CD8-positive, alpha-beta memory T cell (primary cell): ENCODE results near the gene DISP2. TPM values are rescaled to one million over a fixed set of nuclear protein-coding genes. Genes with fewer than 3 reads are reported as not detected.

Source experiments
- CTCF ChIA-PET: fragments of 350-600 bp; sonication (Branson Sonifier 250); formaldehyde crosslinking; loops from one replicate; lab custom pipeline; 2021; ENCODE audit warnings: antibody characterized with exemption; lab: Charles Lee
- POLR2A ChIA-PET: fragments of 350-600 bp; sonication (Branson Sonifier 250); formaldehyde crosslinking; loops from one replicate; lab custom pipeline; 2021; ENCODE audit warnings: antibody characterized with exemption; lab: Charles Lee
- DNase-seq, 5 donors: peaks; one replicate each; pipeline versions ENCODE4 v3.0.0 to v3.0.0-alpha.2; 2020 to 2022; ENCODE audit warnings: mixed read lengths in 1 of 5
- H3K27ac ChIP-seq: one replicate; pipeline ENCODE4 v1.7.0; 2013; ENCODE audit warnings: low read depth, mild to moderate bottlenecking, low read length, moderate library complexity
- H3K27me3 ChIP-seq: 2 replicates; pipeline ENCODE4 v1.7.0; 2013; ENCODE audit warnings: low read length, mild to moderate bottlenecking; ENCODE audit not compliant: insufficient read depth, poor library complexity, severe bottlenecking
- H3K36me3 ChIP-seq: 2 replicates; pipeline ENCODE4 v1.7.0; 2013; ENCODE audit warnings: mild to moderate bottlenecking, low read length, moderate library complexity; ENCODE audit not compliant: insufficient read depth
- H3K4me1 ChIP-seq: 2 replicates; pipeline ENCODE4 v1.7.0; 2013; ENCODE audit warnings: mild to moderate bottlenecking, low read length, moderate library complexity; ENCODE audit not compliant: insufficient read depth
- H3K4me3 ChIP-seq: 2 replicates; pipeline ENCODE4 v1.7.0; 2013; ENCODE audit warnings: mild to moderate bottlenecking, low read length
- H3K9me3 ChIP-seq: 2 replicates; pipeline ENCODE4 v1.7.0; 2013; ENCODE audit warnings: mild to moderate bottlenecking, low read length
- H3K27ac Mint-ChIP-seq, 8 donors: one replicate each; pipeline ENCODE4 v1.8.0; 2020 to 2021; ENCODE audit warnings: mixed read lengths in 8 of 8, mild to moderate bottlenecking in 6 of 8, inconsistent platforms in 3 of 8, moderate library complexity in 3 of 8
- H3K27me3 Mint-ChIP-seq, 2 donors: one replicate each; pipeline ENCODE4 v1.8.0; 2020 to 2021; ENCODE audit warnings: mixed read lengths in 2 of 2, mild to moderate bottlenecking in 1 of 2, moderate library complexity in 1 of 2
- H3K36me3 Mint-ChIP-seq, 3 donors: one replicate each; pipeline ENCODE4 v1.8.0; 2020 to 2021; ENCODE audit warnings: mixed read lengths in 3 of 3, inconsistent platforms in 1 of 3, mild to moderate bottlenecking in 1 of 3
- H3K4me1 Mint-ChIP-seq, 3 donors: one replicate each; pipeline ENCODE4 v1.8.0; 2020 to 2021; ENCODE audit warnings: mixed read lengths in 3 of 3, inconsistent platforms in 1 of 3, mild to moderate bottlenecking in 1 of 3
- H3K4me3 Mint-ChIP-seq, 7 donors: one replicate each; pipeline ENCODE4 v1.8.0; 2020 to 2021; ENCODE audit warnings: mixed read lengths in 7 of 7, mild to moderate bottlenecking in 6 of 7, moderate library complexity in 4 of 7, inconsistent platforms in 2 of 7
- H3K9me3 Mint-ChIP-seq, 5 donors: one replicate each; pipeline ENCODE4 v1.8.0; 2020 to 2022; ENCODE audit warnings: mixed read lengths in 5 of 5, mild to moderate bottlenecking in 3 of 5, moderate library complexity in 2 of 5, inconsistent platforms in 1 of 5
- polyA plus RNA-seq: library from polyadenylated mRNA; unstranded; fragments of 300-500 nt; fragmentation: Illumina TruSeq; gene quantifications from one replicate; pipeline ENCODE4 v1.2.3, GENCODE V29; 2021
- total RNA-seq, 2 experiments: library from RNA; stranded (reverse); gene quantifications; one replicate each; pipeline ENCODE4 v1.2.3, GENCODE V29; 2021

DISP2 gene
- total and polyA plus RNA-seq, 3 experiments from 2014 or later = 0.18 to 1.1 (median 1.1) TPM

DNA sequence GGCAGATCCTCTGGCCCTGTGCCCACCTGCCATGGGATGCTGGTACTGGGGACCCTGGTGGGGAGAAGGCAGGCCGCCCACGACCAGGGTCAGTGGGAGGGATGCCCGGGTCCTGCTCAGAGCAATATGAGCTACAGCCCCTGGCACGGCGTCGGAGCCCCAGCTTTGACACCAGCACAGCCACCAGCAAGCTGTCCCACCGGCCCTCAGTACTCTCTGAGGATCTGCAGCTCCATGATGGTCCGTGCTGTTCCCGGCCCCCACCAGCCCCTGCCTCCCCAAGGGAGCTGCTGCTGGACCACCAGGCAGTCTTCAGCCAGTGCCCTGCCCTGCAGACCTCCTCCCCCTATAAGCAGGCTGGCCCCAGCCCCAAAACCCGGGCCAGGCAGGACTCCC, 11.5 kb downstream of the DISP2 start:
- H3K27ac ChIP-seq = no peak overlapping the region
- no peak for DNase-seq
- peak overlapping the region in 3 of 7 donors; percentile 48 to 79 (median 74) for H3K4me3 Mint-ChIP-seq
- POLR2A ChIA-PET = interaction anchor here (1.3 kb wide), 1 partner anchor 36 kb away, joined by 3 read pairs; the partner anchor contains the start of gene IVD
- no peaks in the 10 kb centered on the region for H3K36me3 ChIP-seq
- no peaks in the 10 kb centered on the region for H3K9me3 Mint-ChIP-seq
- CTCF ChIA-PET = interaction anchor here (0.9 to 3.6 kb wide), 13 partner anchors 9 to 90 kb away, joined by 3 to 41 read pairs (median 7); partner anchors contain the start of genes ANKRD63, CCDC9B, IVD and KNSTRN
- H3K4me3 ChIP-seq = no peak overlapping the region
- no peaks in the 10 kb centered on the region for H3K27me3 ChIP-seq
- peaks cover 29% of the 10 kb centered on the region for H3K4me1 ChIP-seq
- peaks cover 23 to 31% (median 31%) of the 10 kb centered on the region in 3 donors for H3K4me1 Mint-ChIP-seq
- H3K27me3 Mint-ChIP-seq = peaks cover 0 to 1% of the 10 kb centered on the region in 2 donors
- H3K9me3 ChIP-seq = no peaks in the 10 kb centered on the region
- H3K36me3 Mint-ChIP-seq = no peaks in the 10 kb centered on the region
- H3K27ac Mint-ChIP-seq = peak overlapping the region in 2 of 8 donors; percentile 72 to 84

DNA sequence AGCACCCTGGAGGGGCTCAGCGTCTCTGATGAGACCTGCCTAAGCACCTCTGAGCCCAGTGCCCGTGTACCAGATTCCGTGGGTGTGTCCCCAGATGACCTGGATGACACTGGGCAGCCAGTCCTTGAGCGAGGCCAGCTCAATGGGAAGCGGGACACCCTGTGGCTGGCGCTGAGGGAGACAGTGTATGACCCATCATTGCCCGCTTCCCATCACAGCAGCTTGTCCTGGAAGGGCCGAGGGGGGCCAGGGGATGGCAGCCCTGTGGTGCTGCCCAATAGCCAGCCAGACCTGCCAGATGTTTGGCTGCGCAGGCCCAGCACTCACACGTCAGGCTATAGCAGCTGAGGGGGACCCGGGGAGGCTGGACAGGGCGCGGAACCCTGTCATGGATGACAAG, 12.0 kb downstream of the DISP2 start:
- Mint-ChIP-seq H3K4me3 (no peak overlapping the region), H3K9me3 (no peaks in the 10 kb centered on the region), H3K27me3 (peaks cover 0 to 1% of the 10 kb centered on the region in 2 donors), H3K27ac (no peak overlapping the region), H3K4me1 (peaks cover 23 to 31% (median 31%) of the 10 kb centered on the region in 3 donors), H3K36me3 (no peaks in the 10 kb centered on the region)
- ChIA-PET POLR2A (no interaction called here), CTCF (interaction anchor here (0.9 to 3.6 kb wide), 8 partner anchors 13 to 91 kb away, joined by 3 to 41 read pairs (median 11); partner anchors contain the start of genes ANKRD63, CCDC9B, KNSTRN and PLCB2)
- no peak for DNase-seq
- H3K27ac ChIP-seq = no peak overlapping the region
- H3K36me3 ChIP-seq = no peaks in the 10 kb centered on the region
- no peaks in the 10 kb centered on the region for H3K9me3 ChIP-seq
- H3K27me3 ChIP-seq = no peaks in the 10 kb centered on the region
- H3K4me1 ChIP-seq = peaks cover 29% of the 10 kb centered on the region
- no peak overlapping the region for H3K4me3 ChIP-seq

DNA sequence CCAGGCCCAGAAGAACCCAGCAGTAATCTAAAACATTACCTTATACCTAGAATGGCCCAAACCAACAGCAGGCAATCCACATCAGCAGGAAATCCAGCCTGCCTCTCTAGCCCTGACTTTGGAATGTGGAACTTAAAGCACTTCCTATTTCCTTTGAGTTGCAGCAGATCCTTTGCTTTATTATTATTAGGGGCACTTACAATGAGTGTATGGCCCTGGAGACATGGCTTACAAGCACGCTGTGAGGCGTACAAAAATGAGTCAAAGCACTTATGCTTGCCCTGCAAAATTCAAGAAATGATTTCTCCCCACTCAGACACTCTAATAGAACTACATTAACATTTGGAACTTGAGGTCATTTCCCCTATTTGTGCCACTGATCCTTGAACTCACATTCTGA, 15.0 kb downstream of the DISP2 start:
- H3K4me3 ChIP-seq = no peak overlapping the region
- no peak for DNase-seq
- no peak overlapping the region for H3K27ac Mint-ChIP-seq
- no peaks in the 10 kb centered on the region for H3K27me3 ChIP-seq
- peaks cover 4% of the 10 kb centered on the region for H3K4me1 ChIP-seq
- H3K36me3 Mint-ChIP-seq = no peaks in the 10 kb centered on the region
- H3K27me3 Mint-ChIP-seq = peaks cover 0 to 1% of the 10 kb centered on the region in 2 donors
- H3K36me3 ChIP-seq = no peaks in the 10 kb centered on the region
- H3K27ac ChIP-seq = no peak overlapping the region
- H3K4me1 Mint-ChIP-seq = peaks cover 1 to 6% (median 5%) of the 10 kb centered on the region in 3 donors
- ChIA-PET POLR2A (no interaction called here), CTCF (interaction anchor here (1.4 kb wide), 1 partner anchor 8 kb away, joined by 4 read pairs; no protein-coding TSS in a partner anchor)
- no peaks in the 10 kb centered on the region for H3K9me3 Mint-ChIP-seq
- no peak overlapping the region for H3K4me3 Mint-ChIP-seq
- no peaks in the 10 kb centered on the region for H3K9me3 ChIP-seq

DNA sequence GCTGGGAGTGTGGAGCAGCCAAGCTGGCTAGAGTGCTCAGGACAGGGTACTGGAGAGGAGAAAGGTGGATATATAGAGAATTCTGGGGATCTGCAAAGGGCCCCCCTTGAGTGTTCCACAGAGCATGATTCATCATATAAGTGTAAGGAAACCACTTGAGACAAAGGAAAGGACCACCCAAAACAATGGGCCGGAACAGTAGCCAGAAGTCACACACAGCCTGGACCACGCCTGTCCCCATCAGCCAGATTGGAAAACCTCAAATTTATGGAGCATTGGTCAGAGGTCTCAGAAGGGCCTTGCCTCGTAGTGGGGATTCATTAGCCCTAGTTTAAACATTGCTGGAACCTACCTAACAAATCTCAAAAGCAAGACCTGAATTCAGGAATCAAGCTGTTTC, 19.6 kb downstream of the DISP2 start:
- H3K4me1 Mint-ChIP-seq = peaks cover 2 to 4% (median 2%) of the 10 kb centered on the region in 3 donors
- H3K36me3 ChIP-seq = no peaks in the 10 kb centered on the region
- H3K9me3 ChIP-seq = no peaks in the 10 kb centered on the region
- H3K27me3 ChIP-seq = no peaks in the 10 kb centered on the region
- CTCF ChIA-PET = interaction anchor here (2.1 to 4.0 kb wide), 2 partner anchors 9 to 33 kb away, joined by 7 to 16 read pairs; no protein-coding TSS in a partner anchor
- peaks cover 4% of the 10 kb centered on the region for H3K4me1 ChIP-seq
- no peaks in the 10 kb centered on the region for H3K27me3 Mint-ChIP-seq
- peak overlapping the region in 1 of 8 donors; percentile 55 for H3K27ac Mint-ChIP-seq
- no peak overlapping the region for H3K4me3 ChIP-seq
- H3K27ac ChIP-seq = no peak overlapping the region
- no peaks in the 10 kb centered on the region for H3K9me3 Mint-ChIP-seq
- no peak overlapping the region for H3K4me3 Mint-ChIP-seq
- POLR2A ChIA-PET = no interaction called here
- peaks cover 0 to 1% (median 0%) of the 10 kb centered on the region in 3 donors for H3K36me3 Mint-ChIP-seq
- no peak for DNase-seq

DNA sequence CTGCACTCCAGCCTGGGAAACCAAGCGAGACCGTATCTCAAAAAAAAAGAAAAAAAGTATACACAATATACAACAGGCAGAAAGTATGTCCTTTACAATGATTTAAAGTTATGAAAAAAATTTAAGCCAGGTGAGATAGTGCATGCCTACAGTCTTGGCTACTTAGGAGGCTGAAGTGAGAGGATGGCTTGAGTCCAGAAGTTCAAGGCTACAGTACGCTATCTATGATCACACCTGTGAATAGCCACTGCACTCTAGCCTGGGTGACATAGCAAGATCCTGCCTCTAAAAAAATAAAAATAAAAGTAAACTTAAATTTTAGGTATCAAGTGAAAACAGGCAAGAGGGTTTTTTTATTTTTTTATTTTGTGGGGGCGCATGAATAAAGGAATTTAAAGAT, 21.4 kb downstream of the DISP2 start:
- Histone ChIP-seq H3K27me3 (no peaks in the 10 kb centered on the region), H3K9me3 (no peaks in the 10 kb centered on the region), H3K4me3 (no peak overlapping the region), H3K27ac (no peak overlapping the region), H3K4me1 (peaks cover 13% of the 10 kb centered on the region), H3K36me3 (no peaks in the 10 kb centered on the region)
- peaks cover 0 to 3% (median 1%) of the 10 kb centered on the region in 3 donors for H3K36me3 Mint-ChIP-seq
- peaks cover 12 to 19% (median 16%) of the 10 kb centered on the region in 3 donors for H3K4me1 Mint-ChIP-seq
- H3K4me3 Mint-ChIP-seq = no peak overlapping the region
- ChIA-PET CTCF (interaction anchor here (4.0 kb wide), 1 partner anchor 11 kb away, joined by 16 read pairs; no protein-coding TSS in a partner anchor), POLR2A (no interaction called here)
- no peaks in the 10 kb centered on the region for H3K27me3 Mint-ChIP-seq
- no peaks in the 10 kb centered on the region for H3K9me3 Mint-ChIP-seq
- H3K27ac Mint-ChIP-seq = no peak overlapping the region
- DNase-seq = no peak

DNA sequence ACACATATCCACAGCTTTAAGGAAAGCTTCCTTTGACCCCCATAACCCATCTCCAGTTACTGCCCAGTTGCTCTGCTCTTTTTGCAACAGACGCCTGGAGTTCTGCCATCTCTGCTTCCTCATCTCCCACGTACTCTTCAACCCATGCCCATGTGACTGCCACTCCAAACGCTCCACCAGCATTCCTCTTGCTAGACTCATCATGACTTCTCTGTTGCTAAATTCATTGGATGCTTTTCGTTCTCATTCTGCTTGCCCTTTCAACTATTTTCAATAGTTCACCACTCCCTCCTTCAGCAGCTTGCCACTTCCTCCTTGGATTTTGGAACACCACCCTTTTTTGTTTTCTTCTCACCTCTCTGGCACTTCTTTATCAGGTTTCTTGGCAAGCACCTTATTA, 21.8 kb downstream of the DISP2 start:
- POLR2A ChIA-PET = no interaction called here
- no peaks in the 10 kb centered on the region for H3K9me3 ChIP-seq
- DNase-seq = no peak
- H3K27me3 Mint-ChIP-seq = no peaks in the 10 kb centered on the region
- H3K36me3 Mint-ChIP-seq = peaks cover 0 to 3% (median 1%) of the 10 kb centered on the region in 3 donors
- CTCF ChIA-PET = interaction anchor here (0.6 to 4.0 kb wide), 2 partner anchors 12 to 101 kb away, joined by 3 to 16 read pairs; no protein-coding TSS in a partner anchor
- H3K9me3 Mint-ChIP-seq = no peaks in the 10 kb centered on the region
- peak overlapping the region in 1 of 7 donors; percentile 16 for H3K4me3 Mint-ChIP-seq
- H3K4me1 Mint-ChIP-seq = peaks cover 14 to 23% (median 20%) of the 10 kb centered on the region in 3 donors
- no peaks in the 10 kb centered on the region for H3K36me3 ChIP-seq
- no peaks in the 10 kb centered on the region for H3K27me3 ChIP-seq
- peak overlapping the region in 2 of 8 donors; percentile 15 to 27 for H3K27ac Mint-ChIP-seq
- no peak overlapping the region for H3K4me3 ChIP-seq
- no peak overlapping the region for H3K27ac ChIP-seq
- H3K4me1 ChIP-seq = peaks cover 13% of the 10 kb centered on the region

DNA sequence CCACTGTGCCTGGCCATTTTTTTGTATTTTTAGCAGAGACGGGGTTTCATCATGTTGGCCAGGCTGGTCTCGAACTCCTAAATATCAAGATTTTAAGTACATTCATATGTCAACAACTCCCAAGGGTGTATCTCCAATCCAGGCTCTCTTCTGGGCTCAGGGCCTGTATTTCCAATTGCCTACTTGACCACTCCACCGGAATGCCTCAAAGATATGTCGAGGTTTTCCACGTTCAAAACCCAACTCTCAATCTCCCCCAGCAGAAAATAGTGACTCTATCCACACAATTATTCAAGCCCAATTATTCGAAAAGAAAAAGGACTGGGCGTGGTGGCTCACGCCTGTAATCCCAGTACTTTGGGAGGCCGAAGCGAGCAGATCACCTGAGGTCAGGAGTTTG, 22.6 kb downstream of the DISP2 start:
- no peak for DNase-seq
- Histone ChIP-seq H3K36me3 (no peaks in the 10 kb centered on the region), H3K27me3 (no peaks in the 10 kb centered on the region), H3K9me3 (no peaks in the 10 kb centered on the region), H3K4me3 (no peak overlapping the region), H3K27ac (no peak overlapping the region), H3K4me1 (peaks cover 13% of the 10 kb centered on the region)
- H3K4me3 Mint-ChIP-seq = no peak overlapping the region
- H3K27ac Mint-ChIP-seq = peak overlapping the region in 1 of 8 donors; percentile 31
- no peaks in the 10 kb centered on the region for H3K27me3 Mint-ChIP-seq
- H3K9me3 Mint-ChIP-seq = no peaks in the 10 kb centered on the region
- CTCF ChIA-PET = interaction anchor here (4.0 kb wide), 1 partner anchor 12 kb away, joined by 16 read pairs; no protein-coding TSS in a partner anchor
- H3K36me3 Mint-ChIP-seq = peaks cover 0 to 6% (median 1%) of the 10 kb centered on the region in 3 donors
- peaks cover 14 to 27% (median 26%) of the 10 kb centered on the region in 3 donors for H3K4me1 Mint-ChIP-seq
- POLR2A ChIA-PET = no interaction called here
